ENCODE results near the gene GBF1. TPM values are rescaled to one million over a fixed set of nuclear protein-coding genes. Genes with fewer than 3 reads are reported as not detected.

GBF1 gene
- polyA plus RNA-seq, 1 of the 3 experiments (the other 2 are of a cell fraction): 12.3 TPM

DNA sequence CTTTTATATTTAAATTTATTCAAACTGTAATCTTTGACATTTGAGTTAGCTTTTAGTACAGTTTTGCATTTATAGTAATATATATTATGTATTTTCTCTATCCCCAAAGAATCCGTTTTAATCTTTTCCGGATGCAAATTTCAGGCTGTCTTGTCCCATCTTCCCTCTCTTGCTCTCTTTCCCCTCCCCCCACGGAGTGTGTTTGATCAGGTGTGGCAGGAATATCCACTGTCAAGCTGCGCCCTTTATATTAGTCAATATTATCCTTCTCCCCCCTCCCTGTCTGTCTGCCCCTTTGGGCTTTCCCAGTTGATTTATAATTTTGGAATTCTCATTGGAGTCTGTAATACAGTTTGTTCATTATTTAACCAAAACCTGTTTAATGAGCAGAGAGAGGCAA lies 19.0 kb downstream of the GBF1 start:
- Histone ChIP-seq H2AFZ (ENCODE audit: low read depth) (no peak overlapping the region), H3K4me3 (ENCODE audit: low read depth in 2 of 2, low read length in 1 of 2) (no peak overlapping the region), H3K36me3 (replicated peaks in 1 of 2; ENCODE audit: control insufficient read depth in 1 of 2, insufficient read depth in 2 of 2, low read length in 1 of 2) (peaks cover 18 to 27% of the 10 kb centered on the region in 2 experiments), H3K4me2 (no peak overlapping the region), H3F3A (replicated peaks; ENCODE audit: insufficient read depth) (peaks cover 30% of the 10 kb centered on the region), H3K79me2 (ENCODE audit: insufficient read depth) (peaks cover 46% of the 10 kb centered on the region), H3K9me2 (no peaks in the 10 kb centered on the region), H3K9ac (no peak overlapping the region), H3K9me3 (no peaks in the 10 kb centered on the region), H3K4me1 (ENCODE audit: control insufficient read depth in 1 of 2, insufficient read depth in 2 of 2, low read depth in 1 of 2, low read length in 1 of 2) (peaks cover 8 to 18% of the 10 kb centered on the region in 2 experiments; a peak in 3 of 4 replicates), H3K27me3 (ENCODE audit: insufficient read depth) (no peaks in the 10 kb centered on the region), H3K27ac (ENCODE audit: low read depth in 2 of 2, low read length in 1 of 2) (no peak overlapping the region), H4K20me1 (ENCODE audit: insufficient read depth) (peaks cover 41% of the 10 kb centered on the region)
- CTCF ChIA-PET: no interaction called here
- DNase-seq: no peak
- WGBS (ENCODE audit: low lambda C conversion rate): 95% methylated on average over 4 of the region's 4 CpGs
- TF ChIP-seq, protein P1, sequence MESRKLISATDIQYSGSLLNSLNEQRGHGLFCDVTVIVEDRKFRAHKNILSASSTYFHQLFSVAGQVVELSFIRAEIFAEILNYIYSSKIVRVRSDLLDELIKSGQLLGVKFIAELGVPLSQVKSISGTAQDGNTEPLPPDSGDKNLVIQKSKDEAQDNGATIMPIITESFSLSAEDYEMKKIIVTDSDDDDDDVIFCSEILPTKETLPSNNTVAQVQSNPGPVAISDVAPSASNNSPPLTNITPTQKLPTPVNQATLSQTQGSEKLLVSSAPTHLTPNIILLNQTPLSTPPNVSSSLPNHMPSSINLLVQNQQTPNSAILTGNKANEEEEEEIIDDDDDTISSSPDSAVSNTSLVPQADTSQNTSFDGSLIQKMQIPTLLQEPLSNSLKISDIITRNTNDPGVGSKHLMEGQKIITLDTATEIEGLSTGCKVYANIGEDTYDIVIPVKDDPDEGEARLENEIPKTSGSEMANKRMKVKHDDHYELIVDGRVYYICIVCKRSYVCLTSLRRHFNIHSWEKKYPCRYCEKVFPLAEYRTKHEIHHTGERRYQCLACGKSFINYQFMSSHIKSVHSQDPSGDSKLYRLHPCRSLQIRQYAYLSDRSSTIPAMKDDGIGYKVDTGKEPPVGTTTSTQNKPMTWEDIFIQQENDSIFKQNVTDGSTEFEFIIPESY (IDR thresholded peaks at IDR 0.05; ENCODE audit: borderline replicate concordance, low read depth): no peak
- no peak for TF ChIP-seq ELF1 (IDR thresholded peaks at IDR 0.05)
- TF ChIP-seq, protein P2, sequence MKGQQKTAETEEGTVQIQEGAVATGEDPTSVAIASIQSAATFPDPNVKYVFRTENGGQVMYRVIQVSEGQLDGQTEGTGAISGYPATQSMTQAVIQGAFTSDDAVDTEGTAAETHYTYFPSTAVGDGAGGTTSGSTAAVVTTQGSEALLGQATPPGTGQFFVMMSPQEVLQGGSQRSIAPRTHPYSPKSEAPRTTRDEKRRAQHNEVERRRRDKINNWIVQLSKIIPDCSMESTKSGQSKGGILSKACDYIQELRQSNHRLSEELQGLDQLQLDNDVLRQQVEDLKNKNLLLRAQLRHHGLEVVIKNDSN (IDR thresholded peaks at IDR 0.05; ENCODE audit: borderline replicate concordance, low read depth): no peak
- no peak for TF ChIP-seq FOXJ3 (CRISPR knock-in tag; IDR thresholded peaks at IDR 0.05)
- TF ChIP-seq NRF1 (IDR thresholded peaks at IDR 0.05; ENCODE audit: low read depth, low read length): no peak
- TF ChIP-seq RAD21 (IDR thresholded peaks at IDR 0.05; ENCODE audit: low read length): no peak
- TF ChIP-seq, protein P3, sequence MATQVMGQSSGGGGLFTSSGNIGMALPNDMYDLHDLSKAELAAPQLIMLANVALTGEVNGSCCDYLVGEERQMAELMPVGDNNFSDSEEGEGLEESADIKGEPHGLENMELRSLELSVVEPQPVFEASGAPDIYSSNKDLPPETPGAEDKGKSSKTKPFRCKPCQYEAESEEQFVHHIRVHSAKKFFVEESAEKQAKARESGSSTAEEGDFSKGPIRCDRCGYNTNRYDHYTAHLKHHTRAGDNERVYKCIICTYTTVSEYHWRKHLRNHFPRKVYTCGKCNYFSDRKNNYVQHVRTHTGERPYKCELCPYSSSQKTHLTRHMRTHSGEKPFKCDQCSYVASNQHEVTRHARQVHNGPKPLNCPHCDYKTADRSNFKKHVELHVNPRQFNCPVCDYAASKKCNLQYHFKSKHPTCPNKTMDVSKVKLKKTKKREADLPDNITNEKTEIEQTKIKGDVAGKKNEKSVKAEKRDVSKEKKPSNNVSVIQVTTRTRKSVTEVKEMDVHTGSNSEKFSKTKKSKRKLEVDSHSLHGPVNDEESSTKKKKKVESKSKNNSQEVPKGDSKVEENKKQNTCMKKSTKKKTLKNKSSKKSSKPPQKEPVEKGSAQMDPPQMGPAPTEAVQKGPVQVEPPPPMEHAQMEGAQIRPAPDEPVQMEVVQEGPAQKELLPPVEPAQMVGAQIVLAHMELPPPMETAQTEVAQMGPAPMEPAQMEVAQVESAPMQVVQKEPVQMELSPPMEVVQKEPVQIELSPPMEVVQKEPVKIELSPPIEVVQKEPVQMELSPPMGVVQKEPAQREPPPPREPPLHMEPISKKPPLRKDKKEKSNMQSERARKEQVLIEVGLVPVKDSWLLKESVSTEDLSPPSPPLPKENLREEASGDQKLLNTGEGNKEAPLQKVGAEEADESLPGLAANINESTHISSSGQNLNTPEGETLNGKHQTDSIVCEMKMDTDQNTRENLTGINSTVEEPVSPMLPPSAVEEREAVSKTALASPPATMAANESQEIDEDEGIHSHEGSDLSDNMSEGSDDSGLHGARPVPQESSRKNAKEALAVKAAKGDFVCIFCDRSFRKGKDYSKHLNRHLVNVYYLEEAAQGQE (IDR thresholded peaks at IDR 0.05; ENCODE audit: low read depth, low read length): no peak
- TF ChIP-seq, protein P4, sequence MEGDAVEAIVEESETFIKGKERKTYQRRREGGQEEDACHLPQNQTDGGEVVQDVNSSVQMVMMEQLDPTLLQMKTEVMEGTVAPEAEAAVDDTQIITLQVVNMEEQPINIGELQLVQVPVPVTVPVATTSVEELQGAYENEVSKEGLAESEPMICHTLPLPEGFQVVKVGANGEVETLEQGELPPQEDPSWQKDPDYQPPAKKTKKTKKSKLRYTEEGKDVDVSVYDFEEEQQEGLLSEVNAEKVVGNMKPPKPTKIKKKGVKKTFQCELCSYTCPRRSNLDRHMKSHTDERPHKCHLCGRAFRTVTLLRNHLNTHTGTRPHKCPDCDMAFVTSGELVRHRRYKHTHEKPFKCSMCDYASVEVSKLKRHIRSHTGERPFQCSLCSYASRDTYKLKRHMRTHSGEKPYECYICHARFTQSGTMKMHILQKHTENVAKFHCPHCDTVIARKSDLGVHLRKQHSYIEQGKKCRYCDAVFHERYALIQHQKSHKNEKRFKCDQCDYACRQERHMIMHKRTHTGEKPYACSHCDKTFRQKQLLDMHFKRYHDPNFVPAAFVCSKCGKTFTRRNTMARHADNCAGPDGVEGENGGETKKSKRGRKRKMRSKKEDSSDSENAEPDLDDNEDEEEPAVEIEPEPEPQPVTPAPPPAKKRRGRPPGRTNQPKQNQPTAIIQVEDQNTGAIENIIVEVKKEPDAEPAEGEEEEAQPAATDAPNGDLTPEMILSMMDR (IDR thresholded peaks at IDR 0.05): no peak
- TF ChIP-seq SMC3 (IDR thresholded peaks at IDR 0.05; ENCODE audit: low read depth, low read length): no peak
- TF ChIP-seq YY1 (IDR thresholded peaks at IDR 0.05; ENCODE audit: low read depth): no peak
- TF ChIP-seq NFIC (IDR thresholded peaks at IDR 0.05; ENCODE audit: borderline replicate concordance): no peak
- TF ChIP-seq MXI1 (IDR thresholded peaks at IDR 0.05; ENCODE audit: low read depth, low read length): no peak
- TF ChIP-seq SIN3A (IDR thresholded peaks at IDR 0.05; ENCODE audit: borderline replicate concordance, low read depth, low read length): no peak
- TF ChIP-seq FOSL2 (IDR thresholded peaks at IDR 0.05; ENCODE audit: borderline replicate concordance, low read depth): no peak
- POLR2A ChIA-PET: interaction anchor here (0.5 kb wide), 1 partner anchor 15 kb away, joined by 3 read pairs; no protein-coding TSS in a partner anchor
